ENCODE data around the gene RBBP5.

The RBBP5 gene

DNA sequence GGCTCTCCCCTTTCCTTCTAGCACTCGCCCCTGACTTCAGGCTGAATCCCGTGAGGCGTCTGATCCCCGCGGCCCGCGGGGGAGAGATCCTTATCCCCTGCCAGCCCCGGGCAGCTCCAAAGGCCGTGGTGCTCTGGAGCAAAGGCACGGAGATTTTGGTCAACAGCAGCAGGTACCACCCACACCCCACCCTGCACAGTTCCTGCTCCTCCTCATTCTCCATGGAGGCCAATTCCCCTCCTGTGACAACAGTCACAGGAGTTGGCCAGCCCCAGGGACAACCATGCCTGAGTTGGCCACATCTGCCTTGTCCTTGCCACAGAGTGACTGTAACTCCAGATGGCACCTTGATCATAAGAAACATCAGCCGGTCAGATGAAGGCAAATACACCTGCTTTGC, 57.5 kb downstream of the RBBP5 start:
- no peak for DNase-seq (ENCODE audit: low spot score)
- TF ChIP-seq, protein P1, sequence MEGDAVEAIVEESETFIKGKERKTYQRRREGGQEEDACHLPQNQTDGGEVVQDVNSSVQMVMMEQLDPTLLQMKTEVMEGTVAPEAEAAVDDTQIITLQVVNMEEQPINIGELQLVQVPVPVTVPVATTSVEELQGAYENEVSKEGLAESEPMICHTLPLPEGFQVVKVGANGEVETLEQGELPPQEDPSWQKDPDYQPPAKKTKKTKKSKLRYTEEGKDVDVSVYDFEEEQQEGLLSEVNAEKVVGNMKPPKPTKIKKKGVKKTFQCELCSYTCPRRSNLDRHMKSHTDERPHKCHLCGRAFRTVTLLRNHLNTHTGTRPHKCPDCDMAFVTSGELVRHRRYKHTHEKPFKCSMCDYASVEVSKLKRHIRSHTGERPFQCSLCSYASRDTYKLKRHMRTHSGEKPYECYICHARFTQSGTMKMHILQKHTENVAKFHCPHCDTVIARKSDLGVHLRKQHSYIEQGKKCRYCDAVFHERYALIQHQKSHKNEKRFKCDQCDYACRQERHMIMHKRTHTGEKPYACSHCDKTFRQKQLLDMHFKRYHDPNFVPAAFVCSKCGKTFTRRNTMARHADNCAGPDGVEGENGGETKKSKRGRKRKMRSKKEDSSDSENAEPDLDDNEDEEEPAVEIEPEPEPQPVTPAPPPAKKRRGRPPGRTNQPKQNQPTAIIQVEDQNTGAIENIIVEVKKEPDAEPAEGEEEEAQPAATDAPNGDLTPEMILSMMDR (IDR thresholded peaks at IDR 0.05; ENCODE audit: extremely low read depth, missing control alignments): no peak

DNA sequence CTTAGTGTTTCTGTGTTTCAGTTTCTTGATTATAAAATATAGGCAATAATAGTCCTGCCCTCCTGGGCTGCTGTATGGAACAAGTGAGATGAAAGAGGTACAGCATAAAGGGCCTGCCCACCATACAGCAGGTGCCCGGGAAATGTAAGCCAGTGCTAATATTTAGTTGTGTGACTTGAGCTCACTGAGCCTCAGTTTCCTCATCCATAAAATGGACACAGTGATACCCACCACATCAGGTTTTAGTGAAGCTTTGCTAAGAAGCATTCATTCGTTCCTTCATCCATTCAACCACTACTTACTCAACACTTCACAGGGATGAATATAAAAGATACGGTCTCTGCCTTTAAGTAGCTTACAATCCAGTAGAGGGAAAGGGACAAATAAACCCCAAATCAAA, 58.9 kb downstream of the RBBP5 start:
- no peak for DNase-seq (ENCODE audit: low spot score)
- TF ChIP-seq, protein P1 (IDR thresholded peaks at IDR 0.05; ENCODE audit: extremely low read depth, missing control alignments): no peak

DNA sequence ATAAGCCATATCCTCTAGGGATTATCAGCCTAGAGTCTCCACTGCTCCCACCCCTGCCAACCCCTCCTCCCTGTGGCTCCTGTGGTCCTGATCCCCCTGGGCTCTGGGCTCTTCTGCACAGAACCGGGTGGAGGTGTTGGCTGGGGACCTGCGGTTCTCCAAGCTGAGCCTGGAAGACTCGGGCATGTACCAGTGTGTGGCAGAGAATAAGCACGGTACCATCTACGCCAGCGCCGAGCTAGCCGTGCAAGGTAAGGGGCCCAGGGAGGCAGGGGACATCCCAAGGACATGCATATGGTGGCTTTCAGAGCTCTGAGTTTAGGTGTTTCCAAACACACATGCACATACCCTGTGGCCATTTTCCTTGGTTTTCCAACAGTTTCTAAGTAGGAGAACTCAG, 59.5 kb downstream of the RBBP5 start:
- TF ChIP-seq, protein P1 (IDR thresholded peaks at IDR 0.05; ENCODE audit: extremely low read depth, missing control alignments): no peak
- no peak for DNase-seq (ENCODE audit: low spot score)

DNA sequence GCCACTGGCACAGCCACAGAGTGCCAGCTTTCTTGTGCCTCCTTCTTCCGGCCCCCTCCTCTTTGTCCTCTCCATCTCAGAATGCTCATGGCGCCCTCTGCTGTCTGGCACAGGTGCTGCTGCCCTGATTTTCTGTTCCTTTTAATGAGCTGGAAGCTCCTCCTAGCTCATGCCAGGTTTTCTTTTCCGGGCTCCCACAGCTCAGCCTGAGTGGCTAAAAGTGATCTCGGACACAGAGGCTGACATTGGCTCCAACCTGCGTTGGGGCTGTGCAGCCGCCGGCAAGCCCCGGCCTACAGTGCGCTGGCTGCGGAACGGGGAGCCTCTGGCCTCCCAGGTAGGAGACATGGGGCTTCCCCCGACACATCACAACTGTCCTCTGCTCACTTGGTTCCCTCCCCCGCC, 60.1 kb downstream of the RBBP5 start:
- peak; percentile 82 for DNase-seq (ENCODE audit: low spot score)
- TF ChIP-seq, protein P1 (IDR thresholded peaks at IDR 0.05; ENCODE audit: extremely low read depth, missing control alignments): peak; percentile 81

DNA sequence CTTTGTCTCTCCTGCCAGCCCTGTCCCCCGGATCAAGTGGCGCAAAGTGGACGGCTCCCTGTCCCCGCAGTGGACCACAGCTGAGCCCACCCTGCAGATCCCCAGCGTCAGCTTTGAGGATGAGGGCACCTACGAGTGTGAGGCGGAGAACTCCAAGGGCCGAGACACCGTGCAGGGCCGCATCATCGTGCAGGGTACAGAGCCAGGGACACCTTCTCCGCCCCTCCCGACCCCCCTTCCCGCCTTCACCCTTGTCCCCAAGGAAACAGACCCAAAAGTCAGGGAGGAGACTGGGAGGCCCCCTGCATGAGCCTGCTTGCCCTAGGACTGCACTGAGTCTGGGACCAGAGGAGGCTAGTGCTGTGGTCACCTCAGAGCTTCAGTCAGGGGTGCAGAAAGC, 60.6 kb downstream of the RBBP5 start:
- TF ChIP-seq, protein P1 (IDR thresholded peaks at IDR 0.05; ENCODE audit: extremely low read depth, missing control alignments): no peak
- no peak for DNase-seq (ENCODE audit: low spot score)

DNA sequence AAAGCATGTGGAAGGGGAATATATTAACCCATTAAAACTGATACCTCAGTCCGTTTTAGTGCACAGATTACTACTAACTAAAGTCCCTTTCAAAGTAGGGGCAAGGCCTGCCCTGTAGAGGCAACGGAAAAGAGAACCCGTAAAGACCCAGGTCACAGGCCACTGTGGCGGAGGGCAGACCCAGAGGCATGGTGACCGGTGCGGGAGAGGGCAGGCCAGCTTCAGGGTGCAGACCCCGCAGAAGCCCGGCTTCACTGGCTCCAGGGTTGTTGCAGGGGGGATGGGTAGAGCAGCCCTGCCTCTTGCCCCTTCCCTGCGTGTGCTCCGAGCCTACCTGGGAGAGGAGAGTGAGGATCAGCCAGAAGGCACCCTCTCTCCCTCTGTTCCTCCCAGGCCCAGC, 61.0 kb downstream of the RBBP5 start:
- TF ChIP-seq, protein P1 (IDR thresholded peaks at IDR 0.05; ENCODE audit: extremely low read depth, missing control alignments): no peak
- DNase-seq (ENCODE audit: low spot score): no peak

DNA sequence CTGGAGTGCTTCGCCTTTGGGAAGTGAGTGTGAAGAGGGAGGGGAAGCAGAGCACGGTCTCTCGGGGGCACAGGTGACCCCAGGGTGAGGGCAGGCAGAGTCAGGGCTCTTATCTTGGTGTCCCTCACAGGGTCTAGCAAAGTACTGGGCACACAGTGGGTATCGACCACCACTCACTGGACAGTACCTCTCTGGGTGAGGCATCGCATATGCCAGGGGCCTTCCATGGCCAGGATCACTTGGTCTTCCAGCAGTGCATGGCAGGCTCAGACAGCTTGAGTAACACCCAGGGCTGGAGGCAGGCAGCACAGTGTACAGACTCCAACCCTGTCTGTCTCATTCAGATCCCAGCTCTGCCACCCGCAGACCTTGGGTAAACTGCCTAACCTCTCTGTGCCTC, 62.1 kb downstream of the RBBP5 start:
- DNase-seq (ENCODE audit: low spot score): no peak
- TF ChIP-seq, protein P1 (IDR thresholded peaks at IDR 0.05; ENCODE audit: extremely low read depth, missing control alignments): no peak
